ENCODE results near the gene NTM. TPM values are rescaled to one million over a fixed set of nuclear protein-coding genes. Genes with fewer than 3 reads are reported as not detected.

Gene NTM
- polyA plus RNA-seq, 1 experiment, result 33.6 TPM

- Histone ChIP-seq H3K4me3 (ENCODE audit: low read depth, low read length) (no peak overlapping the region), H3K27me3 (ENCODE audit: control insufficient read depth, insufficient read depth, low read length) (no peaks in the 10 kb centered on the region), H3K36me3 (ENCODE audit: control insufficient read depth, insufficient read depth, low read length) (no peaks in the 10 kb centered on the region)
- POLR2A ChIA-PET, result no interaction called here
- no peak for TF ChIP-seq CTCF (IDR thresholded peaks at IDR 0.05; ENCODE audit: insufficient read depth, low read depth, low read length)
- CTCF ChIA-PET, result no interaction called here
- DNase-seq (ENCODE audit: low read depth), result no peak
Measured at GRCh38 chr11:131441051-131441810, 70.8 kb downstream of the NTM start.

- POLR2A ChIA-PET, result no interaction called here
- CTCF ChIA-PET, result no interaction called here
- peaks cover 2% of the 10 kb centered on the region; the same call in 1 of the 2 replicates for H3K27me3 ChIP-seq (ENCODE audit: control insufficient read depth, insufficient read depth, low read length)
- no peaks in the 10 kb centered on the region for H3K36me3 ChIP-seq (ENCODE audit: control insufficient read depth, insufficient read depth, low read length)
- no peak overlapping the region for H3K4me3 ChIP-seq (ENCODE audit: low read depth, low read length)
- TF ChIP-seq CTCF (IDR thresholded peaks at IDR 0.05; ENCODE audit: insufficient read depth, low read depth, low read length), result no peak
- DNase-seq (ENCODE audit: low read depth), result no peak
Measured at GRCh38 chr11:131446590-131447275, 76.3 kb downstream of the NTM start.

GRCh38 chr11:131447277-131447815, 76.9 kb downstream of the NTM start:
- Histone ChIP-seq H3K4me3 (ENCODE audit: low read depth, low read length) (no peak overlapping the region), H3K36me3 (ENCODE audit: control insufficient read depth, insufficient read depth, low read length) (no peaks in the 10 kb centered on the region), H3K27me3 (ENCODE audit: control insufficient read depth, insufficient read depth, low read length) (peaks cover 2% of the 10 kb centered on the region; the same call in 1 of the 2 replicates)
- no peak for DNase-seq (ENCODE audit: low read depth)
- TF ChIP-seq CTCF (IDR thresholded peaks at IDR 0.05; ENCODE audit: insufficient read depth, low read depth, low read length), result no peak
- ChIA-PET POLR2A (no interaction called here), CTCF (no interaction called here)

GRCh38 chr11:131447898-131448297, 77.5 kb downstream of the NTM start:
- Histone ChIP-seq H3K4me3 (ENCODE audit: low read depth, low read length) (no peak overlapping the region), H3K36me3 (ENCODE audit: control insufficient read depth, insufficient read depth, low read length) (no peaks in the 10 kb centered on the region), H3K27me3 (ENCODE audit: control insufficient read depth, insufficient read depth, low read length) (peaks cover 2% of the 10 kb centered on the region; the same call in 1 of the 2 replicates)
- TF ChIP-seq CTCF (IDR thresholded peaks at IDR 0.05; ENCODE audit: insufficient read depth, low read depth, low read length), result no peak
- no peak for DNase-seq (ENCODE audit: low read depth)
- ChIA-PET CTCF (no interaction called here), POLR2A (no interaction called here)

Data from BJ (cell line).